CD4-positive, alpha-beta memory T cell (primary cell): Measurements from ENCODE around the gene ITGAD. TPM values are rescaled to one million over a fixed set of nuclear protein-coding genes. Genes with fewer than 3 reads are reported as not detected.

Experiments
- CTCF ChIA-PET: fragments of 350-600 bp; sonication (Branson Sonifier 250); formaldehyde crosslinking; loops from one replicate; lab custom pipeline; 2021; ENCODE audit warnings: inconsistent platforms; ENCODE audit not compliant: partially characterized antibody; lab: Charles Lee
- POLR2A ChIA-PET: fragments of 350-600 bp; sonication (Branson Sonifier 250); formaldehyde crosslinking; loops from one replicate; lab custom pipeline; 2021; ENCODE audit not compliant: partially characterized antibody; lab: Charles Lee
- DNase-seq, 5 donors: peaks; one replicate each; pipeline versions ENCODE4 v3.0.0 to v3.0.0-alpha.2; 2020 to 2022; ENCODE audit warnings: mixed read lengths in 1 of 5
- H3K27ac ChIP-seq: one replicate; pipeline ENCODE4 v1.7.0; 2013; ENCODE audit warnings: low read depth, low read length
- H3K27me3 ChIP-seq: 2 replicates; pipeline ENCODE4 v1.7.0; 2013; ENCODE audit warnings: mild to moderate bottlenecking, low read length, moderate library complexity; ENCODE audit not compliant: insufficient read depth
- H3K36me3 ChIP-seq: 2 replicates; pipeline ENCODE4 v1.7.0; 2013; ENCODE audit warnings: mild to moderate bottlenecking, low read length, moderate library complexity; ENCODE audit not compliant: insufficient read depth
- H3K4me1 ChIP-seq: 2 replicates; pipeline ENCODE4 v1.7.0; 2013; ENCODE audit warnings: mild to moderate bottlenecking, low read length, moderate library complexity; ENCODE audit not compliant: insufficient read depth
- H3K4me3 ChIP-seq, 2 donors: one replicate each; pipeline ENCODE4 v1.7.0; 2013; ENCODE audit warnings: low read length in 2 of 2, mild to moderate bottlenecking in 1 of 2
- H3K9me3 ChIP-seq, 2 donors: one replicate each; pipeline ENCODE4 v1.7.0; 2013; ENCODE audit warnings: low read length in 2 of 2, control low read depth in 1 of 2; ENCODE audit not compliant: control insufficient read depth in 1 of 2
- H3K27ac Mint-ChIP-seq, 7 donors: one replicate each; pipeline ENCODE4 v1.8.0; 2020 to 2021; ENCODE audit warnings: mixed read lengths in 7 of 7, mild to moderate bottlenecking in 6 of 7, inconsistent platforms in 3 of 7, moderate library complexity in 3 of 7
- H3K27me3 Mint-ChIP-seq, 2 donors: one replicate each; pipeline ENCODE4 v1.8.0; 2020 to 2021; ENCODE audit warnings: mixed read lengths in 2 of 2
- H3K36me3 Mint-ChIP-seq, 2 donors: one replicate each; pipeline ENCODE4 v1.8.0; 2020 to 2021; ENCODE audit warnings: mixed read lengths in 2 of 2, inconsistent platforms in 1 of 2, mild to moderate bottlenecking in 1 of 2
- H3K4me1 Mint-ChIP-seq, 4 donors: one replicate each; pipeline ENCODE4 v1.8.0; 2020 to 2021; ENCODE audit warnings: mixed read lengths in 4 of 4, mild to moderate bottlenecking in 1 of 4
- H3K4me3 Mint-ChIP-seq, 8 donors: one replicate each; pipeline ENCODE4 v1.8.0; 2020 to 2021; ENCODE audit warnings: mixed read lengths in 8 of 8, mild to moderate bottlenecking in 7 of 8, moderate library complexity in 6 of 8, inconsistent platforms in 3 of 8
- H3K9me3 Mint-ChIP-seq, 8 donors: one replicate each; pipeline ENCODE4 v1.8.0; 2020 to 2021; ENCODE audit warnings: mixed read lengths in 8 of 8, mild to moderate bottlenecking in 5 of 8, inconsistent platforms in 3 of 8, moderate library complexity in 1 of 8
- intact Hi-C: fragments of 100-400 bp; cut with micrococcal nuclease; formaldehyde crosslinking; loops from one replicate; pipeline ENCODE4 v1.15.1; 2023
- polyA plus RNA-seq, 2 donors: library from polyadenylated mRNA; unstranded; fragments of 300-500 nt; fragmentation: Illumina TruSeq; gene quantifications; one replicate each; pipeline ENCODE4 v1.2.3, GENCODE V29; 2021
- total RNA-seq, 2 experiments: library from RNA; stranded (reverse); gene quantifications; one replicate each; pipeline ENCODE4 v1.2.3, GENCODE V29; 2021

The ITGAD gene
- not detected for total RNA-seq
- polyA plus RNA-seq = under 1 TPM in 1 of 2 donors, not detected in 1; 0.07 TPM

- Mint-ChIP-seq H3K9me3 (peaks cover 0 to 2% (median 0%) of the 10 kb centered on the region in 8 donors), H3K27ac (no peak within 1 kb of the TSS), H3K4me1 (no peaks in the 10 kb centered on the region), H3K4me3 (no peak within 1 kb of the TSS), H3K27me3 (peaks cover 7 to 8% of the 10 kb centered on the region in 2 donors), H3K36me3 (no peaks in the 10 kb centered on the region)
- CTCF ChIA-PET = interaction anchor here (0.6 kb wide), 1 partner anchor 11 kb away, joined by 3 read pairs; no protein-coding TSS in a partner anchor
- H3K4me1 ChIP-seq = no peaks in the 10 kb centered on the region
- H3K36me3 ChIP-seq = no peaks in the 10 kb centered on the region
- POLR2A ChIA-PET = no interaction called here
- H3K27me3 ChIP-seq = no peaks in the 10 kb centered on the region
- intact Hi-C loops = no loop called here
- H3K4me3 ChIP-seq = no peak within 1 kb of the TSS
- no peak within 1 kb of the TSS for H3K27ac ChIP-seq
- no peaks in the 10 kb centered on the region for H3K9me3 ChIP-seq
- no peak for DNase-seq
Observed at GRCh38 chr16:31393056-31393455, at the start of gene ITGAD. Gene ITGAD (plus strand): TSS chr16:31393335. CDS start chr16:31393361, 26 bp downstream.

- POLR2A ChIA-PET = no interaction called here
- intact Hi-C loops = no loop called here
- CTCF ChIA-PET = no interaction called here
- no peaks in the 10 kb centered on the region for H3K4me1 ChIP-seq
- Mint-ChIP-seq H3K27ac (no peak overlapping the region), H3K4me1 (peaks cover 0 to 6% (median 3%) of the 10 kb centered on the region in 4 donors), H3K27me3 (peaks cover 2 to 10% of the 10 kb centered on the region in 2 donors), H3K4me3 (peak overlapping the region in 1 of 8 donors; percentile 7), H3K36me3 (no peaks in the 10 kb centered on the region), H3K9me3 (peaks cover 0 to 5% (median under 1%) of the 10 kb centered on the region in 8 donors)
- no peaks in the 10 kb centered on the region for H3K9me3 ChIP-seq
- no peak for DNase-seq
- no peak overlapping the region for H3K4me3 ChIP-seq
- H3K27ac ChIP-seq = no peak overlapping the region
- H3K27me3 ChIP-seq = no peaks in the 10 kb centered on the region
- H3K36me3 ChIP-seq = no peaks in the 10 kb centered on the region
Observed at GRCh38 chr16:31344712-31345111, 48.4 kb upstream of the ITGAD start.

GRCh38 chr16:31347445-31347844 is 45.7 kb upstream of the ITGAD start:
- Histone ChIP-seq H3K9me3 (no peaks in the 10 kb centered on the region), H3K4me1 (no peaks in the 10 kb centered on the region), H3K27ac (no peak overlapping the region), H3K36me3 (no peaks in the 10 kb centered on the region), H3K4me3 (no peak overlapping the region), H3K27me3 (no peaks in the 10 kb centered on the region)
- H3K27ac Mint-ChIP-seq = no peak overlapping the region
- H3K4me1 Mint-ChIP-seq = peaks cover 0 to 6% (median 3%) of the 10 kb centered on the region in 4 donors
- H3K9me3 Mint-ChIP-seq = peaks cover 0 to 4% (median under 1%) of the 10 kb centered on the region in 8 donors
- peaks cover 4 to 14% of the 10 kb centered on the region in 2 donors for H3K27me3 Mint-ChIP-seq
- H3K36me3 Mint-ChIP-seq = no peaks in the 10 kb centered on the region
- intact Hi-C loops = no loop called here
- no peak for DNase-seq
- no peak overlapping the region for H3K4me3 Mint-ChIP-seq
- CTCF ChIA-PET = no interaction called here
- POLR2A ChIA-PET = no interaction called here

GRCh38 chr16:31348579-31348978 is 44.6 kb upstream of the ITGAD start:
- Mint-ChIP-seq H3K27me3 (peaks cover 8 to 16% of the 10 kb centered on the region in 2 donors), H3K27ac (peak overlapping the region in 1 of 7 donors; percentile 14), H3K36me3 (no peaks in the 10 kb centered on the region), H3K4me1 (peaks cover 0 to 6% (median 4%) of the 10 kb centered on the region in 4 donors), H3K9me3 (peaks cover 0 to 2% (median 0%) of the 10 kb centered on the region in 8 donors), H3K4me3 (no peak overlapping the region)
- Histone ChIP-seq H3K4me1 (no peaks in the 10 kb centered on the region), H3K27me3 (no peaks in the 10 kb centered on the region), H3K9me3 (no peaks in the 10 kb centered on the region), H3K27ac (no peak overlapping the region), H3K4me3 (no peak overlapping the region), H3K36me3 (no peaks in the 10 kb centered on the region)
- ChIA-PET POLR2A (no interaction called here), CTCF (no interaction called here)
- intact Hi-C loops = no loop called here
- no peak for DNase-seq

GRCh38 chr16:31350275-31351005 is 42.7 kb upstream of the ITGAD start:
- H3K4me3 ChIP-seq = no peak overlapping the region
- ChIA-PET POLR2A (no interaction called here), CTCF (no interaction called here)
- Mint-ChIP-seq H3K27ac (peak overlapping the region in 1 of 7 donors; percentile 72), H3K9me3 (peaks cover 0 to 2% (median 0%) of the 10 kb centered on the region in 8 donors), H3K36me3 (no peaks in the 10 kb centered on the region), H3K4me3 (no peak overlapping the region), H3K4me1 (peaks cover 5 to 14% (median 10%) of the 10 kb centered on the region in 4 donors), H3K27me3 (peaks cover 7 to 13% of the 10 kb centered on the region in 2 donors)
- no peaks in the 10 kb centered on the region for H3K36me3 ChIP-seq
- no peaks in the 10 kb centered on the region for H3K27me3 ChIP-seq
- H3K9me3 ChIP-seq = no peaks in the 10 kb centered on the region
- DNase-seq = no peak
- peaks cover 14% of the 10 kb centered on the region for H3K4me1 ChIP-seq
- no peak overlapping the region for H3K27ac ChIP-seq
- intact Hi-C loops = no loop called here

GRCh38 chr16:31351246-31351941 is 41.7 kb upstream of the ITGAD start:
- Histone ChIP-seq H3K4me3 (no peak overlapping the region), H3K36me3 (no peaks in the 10 kb centered on the region), H3K27me3 (no peaks in the 10 kb centered on the region), H3K9me3 (no peaks in the 10 kb centered on the region), H3K27ac (no peak overlapping the region), H3K4me1 (peaks cover 16% of the 10 kb centered on the region)
- Mint-ChIP-seq H3K27me3 (peaks cover 7 to 9% of the 10 kb centered on the region in 2 donors), H3K9me3 (peaks cover 0 to 2% (median 0%) of the 10 kb centered on the region in 8 donors), H3K4me3 (no peak overlapping the region), H3K36me3 (no peaks in the 10 kb centered on the region), H3K27ac (no peak overlapping the region), H3K4me1 (peaks cover 5 to 14% (median 10%) of the 10 kb centered on the region in 4 donors)
- CTCF ChIA-PET = no interaction called here
- DNase-seq = no peak
- POLR2A ChIA-PET = no interaction called here
- intact Hi-C loops = no loop called here

- CTCF ChIA-PET = no interaction called here
- POLR2A ChIA-PET = no interaction called here
- Histone ChIP-seq H3K4me3 (no peak overlapping the region), H3K9me3 (no peaks in the 10 kb centered on the region), H3K4me1 (peaks cover 16% of the 10 kb centered on the region), H3K36me3 (no peaks in the 10 kb centered on the region), H3K27me3 (no peaks in the 10 kb centered on the region), H3K27ac (no peak overlapping the region)
- peaks cover 0 to 2% (median 0%) of the 10 kb centered on the region in 8 donors for H3K9me3 Mint-ChIP-seq
- H3K36me3 Mint-ChIP-seq = no peaks in the 10 kb centered on the region
- no peak overlapping the region for H3K27ac Mint-ChIP-seq
- intact Hi-C loops = no loop called here
- H3K4me1 Mint-ChIP-seq = peaks cover 5 to 14% (median 10%) of the 10 kb centered on the region in 4 donors
- no peak for DNase-seq
- H3K4me3 Mint-ChIP-seq = no peak overlapping the region
- H3K27me3 Mint-ChIP-seq = peaks cover 7 to 9% of the 10 kb centered on the region in 2 donors
Observed at GRCh38 chr16:31351942-31352325, 41.2 kb upstream of the ITGAD start.
